GM08714 (cell line): ENCODE results near the gene ZNF616.

ENCODE experiments used
- H3K4me3 ChIP-seq: fragments of 200-500 bp; sonication (Bioruptor generic); 2 replicates; pipeline ENCODE4 v1.5.1; 2014; ENCODE audit warnings: mild to moderate bottlenecking, low read length, inconsistent platforms
- ZNF274 ChIP-seq: IDR thresholded peaks from 2 replicates; pipeline ENCODE4 v1.6.1; 2012; ENCODE audit warnings: mild to moderate bottlenecking, low read depth, low read length

The ZNF616 gene

GRCh38 chr19:52139252-52140031 lies at the start of gene ZNF616:
Gene ZNF616 (minus strand): TSS chr19:52139938. CDS start chr19:52130512, 9,426 bp downstream.
- peak within 1 kb of the TSS; percentile 93 for H3K4me3 ChIP-seq
- TF ChIP-seq ZNF274 = no peak

- no peak for TF ChIP-seq ZNF274
- peak overlapping the region; percentile 67 for H3K4me3 ChIP-seq
Measured at GRCh38 chr19:52188822-52189734, 49.3 kb upstream of the ZNF616 start.

DNA sequence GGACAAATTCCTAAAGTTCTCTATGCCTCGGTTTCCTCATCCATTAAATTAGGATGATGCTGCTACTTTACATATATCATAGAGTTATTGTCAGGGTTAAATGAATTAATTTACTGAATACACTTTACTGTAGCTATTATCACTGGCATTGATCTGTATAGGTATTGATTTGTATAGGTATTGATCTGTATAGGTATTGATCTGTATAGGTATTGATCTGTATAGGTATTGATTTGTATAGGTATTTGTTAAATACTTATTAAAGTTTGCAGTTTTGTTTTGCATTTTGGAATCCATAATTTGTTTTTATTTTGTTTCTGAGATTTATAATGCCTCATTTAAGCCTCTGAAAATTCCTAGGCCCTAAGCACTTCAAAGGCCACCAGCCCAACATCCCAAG lies 47.7 kb upstream of the ZNF616 start:
- no peak for TF ChIP-seq ZNF274

DNA sequence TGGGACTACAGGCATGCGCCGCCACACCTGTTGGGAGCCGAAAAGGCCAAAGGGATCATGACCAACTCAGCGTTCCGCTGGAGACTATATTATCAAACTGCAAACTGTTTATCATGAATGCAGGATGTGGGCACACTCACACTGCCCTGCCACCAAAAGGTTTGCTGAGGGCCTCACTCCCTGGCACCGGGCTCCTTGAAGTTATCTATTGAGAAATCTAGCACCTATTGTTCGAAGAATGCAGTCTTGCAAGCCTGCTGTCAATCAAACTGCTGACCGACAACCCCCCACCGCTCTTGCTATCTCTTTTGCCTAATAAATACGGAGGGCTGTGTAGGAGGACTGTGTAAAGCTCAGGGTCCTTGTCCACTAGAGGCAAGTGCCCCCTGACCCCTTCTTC lies 36.8 kb upstream of the ZNF616 start:
- no peak for TF ChIP-seq ZNF274
- H3K4me3 ChIP-seq = no peak overlapping the region

More for the DNA sequence above, 47.7 kb upstream of the ZNF616 start:
- no peak overlapping the region for H3K4me3 ChIP-seq

GRCh38 chr19:52172347-52172746 lies 32.6 kb upstream of the ZNF616 start:
- no peak overlapping the region for H3K4me3 ChIP-seq
- no peak for TF ChIP-seq ZNF274

GRCh38 chr19:52171321-52172169 lies 31.8 kb upstream of the ZNF616 start, which contains the start of gene ZNF836:
Gene ZNF836 (minus strand): TSS chr19:52171621. CDS start chr19:52168072, 3,549 bp downstream.
- H3K4me3 ChIP-seq = peak within 1 kb of the TSS; percentile 92
- no peak for TF ChIP-seq ZNF274

GRCh38 chr19:52170863-52171320 lies 31.2 kb upstream of the ZNF616 start:
- H3K4me3 ChIP-seq = peak overlapping the region; percentile 92

DNA sequence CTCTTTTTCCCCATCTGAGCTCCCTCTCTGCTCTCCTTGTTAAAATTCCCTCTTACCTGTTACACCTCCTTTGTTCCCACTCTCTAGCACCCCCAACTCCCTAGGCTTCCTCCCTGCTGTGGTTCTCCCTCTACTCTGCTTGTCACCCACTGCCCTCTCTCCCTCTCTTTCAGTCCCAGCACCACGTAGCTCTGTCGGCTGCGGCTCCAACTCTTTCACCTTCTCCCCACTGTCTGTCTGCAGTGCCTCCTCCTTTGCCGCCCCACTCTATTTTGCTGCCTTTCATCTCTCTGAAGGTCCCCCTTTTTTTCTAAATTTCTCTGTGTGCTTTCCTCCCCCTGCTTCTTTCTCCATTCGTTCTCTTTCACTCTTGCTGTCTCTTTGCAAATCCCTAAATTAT lies 30.6 kb upstream of the ZNF616 start:
- TF ChIP-seq ZNF274 = no peak
- peak overlapping the region; percentile 92 for H3K4me3 ChIP-seq

More at GRCh38 chr19:52170863-52171320, 31.2 kb upstream of the ZNF616 start:
- no peak for TF ChIP-seq ZNF274

- no peak overlapping the region for H3K4me3 ChIP-seq
- TF ChIP-seq ZNF274 = peak; percentile 89
Measured at GRCh38 chr19:52155596-52156359, 16.0 kb upstream of the ZNF616 start.

- no peak for TF ChIP-seq ZNF274
- H3K4me3 ChIP-seq = no peak overlapping the region
Measured at GRCh38 chr19:52148256-52148655, 8.5 kb upstream of the ZNF616 start.

GRCh38 chr19:52142001-52142595 lies 2.4 kb upstream of the ZNF616 start:
- no peak for TF ChIP-seq ZNF274
- H3K4me3 ChIP-seq = no peak overlapping the region

- H3K4me3 ChIP-seq = no peak overlapping the region
- no peak for TF ChIP-seq ZNF274
Measured at GRCh38 chr19:52141203-52141602, 1.5 kb upstream of the ZNF616 start.

GRCh38 chr19:52140032-52140710 lies 433 bp upstream of the ZNF616 start:
- no peak overlapping the region; the same call in 1 of the 2 replicates for H3K4me3 ChIP-seq
- TF ChIP-seq ZNF274 = no peak
